GM21529 (cell line): Measurements from ENCODE around the gene C19orf67.
"Not testable (repeated sequence)": the region's sequence is repeated elsewhere in the genome, so short reads cannot be mapped to it uniquely, and the experiment has no call there.

ENCODE experiments used
- ATAC-seq: cut with Tn5 transposase; IDR thresholded peaks from one replicate; pipeline ENCODE4 v1.9.1; 2021; ENCODE audit not compliant: unreplicated experiment

The C19orf67 gene

GRCh38 chr19:14058182-14059092 lies 27.1 kb downstream of the C19orf67 start:
- no peak for ATAC-seq

- ATAC-seq: no peak
Measured at GRCh38 chr19:14056741-14057356, 28.7 kb downstream of the C19orf67 start.

GRCh38 chr19:14056069-14056666 lies 29.4 kb downstream of the C19orf67 start:
- no peak for ATAC-seq

GRCh38 chr19:14055396-14055795 lies 30.2 kb downstream of the C19orf67 start:
- no peak for ATAC-seq

- ATAC-seq: no peak
Measured at GRCh38 chr19:14054721-14055120, 30.9 kb downstream of the C19orf67 start.

- no peak for ATAC-seq
Measured at GRCh38 chr19:14054099-14054498, 31.5 kb downstream of the C19orf67 start.

GRCh38 chr19:14053500-14053899 lies 32.1 kb downstream of the C19orf67 start:
- ATAC-seq: no peak

- ATAC-seq: no peak
Measured at GRCh38 chr19:14053032-14053431, 32.6 kb downstream of the C19orf67 start.

GRCh38 chr19:14052470-14052869 lies 33.1 kb downstream of the C19orf67 start:
- no peak for ATAC-seq

GRCh38 chr19:14051980-14052379 lies 33.6 kb downstream of the C19orf67 start:
- no peak for ATAC-seq

- ATAC-seq: not testable (repeated sequence)
Measured at GRCh38 chr19:14050961-14051360, 34.6 kb downstream of the C19orf67 start.

- no peak for ATAC-seq
Measured at GRCh38 chr19:14050512-14050911, 35.1 kb downstream of the C19orf67 start.

- ATAC-seq: no peak
Measured at GRCh38 chr19:14048443-14049153, 37.0 kb downstream of the C19orf67 start.

GRCh38 chr19:14047866-14048265 lies 37.7 kb downstream of the C19orf67 start:
- ATAC-seq: not testable (repeated sequence)

GRCh38 chr19:14042659-14043608 lies 42.6 kb downstream of the C19orf67 start:
- peak; percentile 49 for ATAC-seq

GRCh38 chr19:14039181-14039580 lies 46.4 kb downstream of the C19orf67 start:
- no peak for ATAC-seq

- ATAC-seq: no peak
Measured at GRCh38 chr19:14035706-14036105, 49.9 kb downstream of the C19orf67 start.

- not testable (repeated sequence) for ATAC-seq
Measured at GRCh38 chr19:14035159-14035558, 50.4 kb downstream of the C19orf67 start.

GRCh38 chr19:14033946-14034345 lies 51.6 kb downstream of the C19orf67 start:
- no peak for ATAC-seq
